ENCODE data around the gene ERVV-1. TPM values are rescaled to one million over a fixed set of nuclear protein-coding genes. Genes with fewer than 3 reads are reported as not detected.

Gene ERVV-1
- total and polyA plus RNA-seq, 2 of the 4 experiments (the other 2 are of a cell fraction): not detected

DNA sequence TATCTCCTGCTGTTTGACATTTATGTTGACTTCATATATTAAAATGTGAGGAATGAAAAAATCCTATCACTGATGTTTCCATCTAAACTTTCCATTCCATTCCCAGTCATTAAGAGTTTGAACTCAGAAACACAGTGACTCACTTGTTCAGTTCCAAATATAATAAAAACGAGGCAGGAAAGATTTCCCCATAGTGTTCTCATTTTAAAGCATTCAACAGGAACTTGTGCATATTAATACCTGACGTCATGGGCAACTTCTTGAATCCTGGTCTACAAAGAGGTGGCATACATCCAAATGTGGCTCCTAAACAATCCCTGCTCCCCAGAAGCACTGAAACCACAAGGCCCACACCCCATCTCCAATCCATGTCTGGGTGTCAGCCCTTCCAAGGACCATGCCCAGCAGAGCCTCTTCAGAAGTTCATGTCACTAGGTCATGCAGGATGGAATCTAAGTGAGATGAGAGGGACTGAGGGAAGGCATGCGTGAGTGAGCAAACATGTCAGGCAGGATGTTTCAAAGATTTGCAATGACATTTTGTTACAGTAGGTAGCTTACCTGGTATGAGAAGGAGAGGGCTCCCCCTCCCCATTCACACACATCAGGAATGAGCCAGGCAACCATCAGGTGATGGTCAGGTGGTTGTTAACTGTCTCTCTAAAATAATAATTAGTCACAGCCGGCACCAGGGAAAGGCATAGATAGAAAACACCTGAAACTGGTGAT, 21.4 kb downstream of the ERVV-1 start:
- Histone ChIP-seq H3K18ac (ENCODE audit: low read depth, low read length) (no peak overlapping the region), H3K9me3 (ENCODE audit: control insufficient read depth, insufficient read depth, low read length) (peaks cover 11% of the 10 kb centered on the region; the same call in 1 of the 2 replicates), H3K27me3 (ENCODE audit: control insufficient read depth, insufficient read depth, low read length) (no peaks in the 10 kb centered on the region), H4K91ac (ENCODE audit: insufficient read depth, low read depth, low read length) (no peak overlapping the region), H2BK15ac (ENCODE audit: low read depth, low read length) (no peak overlapping the region), H2AK5ac (ENCODE audit: low read depth, low read length) (no peak overlapping the region), H4K5ac (ENCODE audit: low read depth, low read length) (no peak overlapping the region), H2AK9ac (replicated peaks; ENCODE audit: low read depth, low read length, poor library complexity) (no peak overlapping the region), H3K36me3 (ENCODE audit: control insufficient read depth, insufficient read depth, low read length) (no peaks in the 10 kb centered on the region), H3K9me1 (ENCODE audit: insufficient read depth, low read length) (no peaks in the 10 kb centered on the region), H3K4ac (ENCODE audit: low read depth, low read length) (no peak overlapping the region), H3K23ac (ENCODE audit: low read depth, low read length) (no peak overlapping the region), H2AFZ (replicated peaks; ENCODE audit: low read length, poor library complexity) (no peak overlapping the region), H3K4me2 (ENCODE audit: low read depth, low read length) (no peak overlapping the region), H3K79me1 (ENCODE audit: low read depth in 1 of 2, low read length in 2 of 2) (no peaks in the 10 kb centered on the region), H2BK120ac (ENCODE audit: low read depth, low read length) (no peak overlapping the region), H3K14ac (replicated peaks; ENCODE audit: low read depth, low read length) (no peak overlapping the region), H3K56ac (ENCODE audit: extremely low read depth, insufficient read depth, low read length) (no peak overlapping the region), H3K4me1 (ENCODE audit: control insufficient read depth, insufficient read depth, low read length) (no peaks in the 10 kb centered on the region), H4K8ac (ENCODE audit: low read depth in 2 of 2, low read length in 2 of 2) (no peak overlapping the region), H3K9ac (ENCODE audit: low read depth, low read length) (no peak overlapping the region), H2BK20ac (ENCODE audit: low read depth, low read length) (no peak overlapping the region), H4K20me1 (ENCODE audit: insufficient read depth, low read length) (no peaks in the 10 kb centered on the region), H3K27ac (ENCODE audit: insufficient read depth, low read length) (no peak overlapping the region), H2BK5ac (ENCODE audit: low read depth, low read length, poor library complexity, severe bottlenecking) (no peak overlapping the region), H3K4me3 (ENCODE audit: insufficient read depth, low read depth, low read length) (no peak overlapping the region)
- intact Hi-C loops (cut with micrococcal nuclease): no loop called here
- WGBS, 2 experiments (ENCODE audit: extremely low coverage in 2 of 2, insufficient read length in 1 of 2): no CpG with 5 or more reads among the region's 4 CpGs
- BruUV-seq (replicated peaks): no TSS peak
- in situ Hi-C loops (cut with MboI; ENCODE audit: low sequenced_read_pairs): no loop called here
- ATAC-seq (ENCODE audit: low read depth): no peak
- TF ChIP-seq POLR2A (IDR thresholded peaks at IDR 0.05; ENCODE audit: low read depth, low read length) (no peak), MAZ (IDR thresholded peaks at IDR 0.05; ENCODE audit: borderline replicate concordance, low read depth, low read length) (no peak)
- CTCF ChIA-PET: no interaction called here
- dilution Hi-C loops (cut with HindIII; ENCODE audit: low sequenced_read_pairs, unreplicated experiment): no loop called here
- no peak for DNase-seq
- POLR2A ChIA-PET (ENCODE audit: unreplicated experiment): no interaction called here

All from IMR-90 (cell line).